OCI-LY1 (cell line): Measurements from ENCODE around the gene MYO5C.

ENCODE experiments used
- CTCF ChIP-seq: fragments of 200-600 bp; sonication (generic), shearing (Covaris generic); IDR thresholded peaks from 2 replicates; pipeline ENCODE4 v1.5.1; 2017; ENCODE audit warnings: mild to moderate bottlenecking, antibody characterized with exemption, low read length, moderate library complexity, mixed read lengths
- EZH2 ChIP-seq: fragments of 200-600 bp; sonication (generic), shearing (Covaris generic); IDR thresholded peaks from 2 replicates; pipeline ENCODE4 v1.8.0; 2017; ENCODE audit warnings: borderline replicate concordance, mixed run types, mild to moderate bottlenecking, antibody characterized with exemption, low read length, moderate library complexity, mixed read lengths

- TF ChIP-seq CTCF (no peak), EZH2 (no peak)
Measured at GRCh38 chr15:52214553-52214952, 81.1 kb downstream of the MYO5C start.
